HG02571 (cell line): ENCODE results near the gene STARD7.
"Not testable (repeated sequence)": the region's sequence is repeated elsewhere in the genome, so short reads cannot be mapped to it uniquely, and the experiment has no call there.

ENCODE experiments used
- ATAC-seq: cut with Tn5 transposase; IDR thresholded peaks from one replicate; pipeline ENCODE4 v1.9.1; 2021; ENCODE audit warnings: mild to moderate bottlenecking, moderate library complexity; ENCODE audit not compliant: unreplicated experiment

STARD7 gene

DNA sequence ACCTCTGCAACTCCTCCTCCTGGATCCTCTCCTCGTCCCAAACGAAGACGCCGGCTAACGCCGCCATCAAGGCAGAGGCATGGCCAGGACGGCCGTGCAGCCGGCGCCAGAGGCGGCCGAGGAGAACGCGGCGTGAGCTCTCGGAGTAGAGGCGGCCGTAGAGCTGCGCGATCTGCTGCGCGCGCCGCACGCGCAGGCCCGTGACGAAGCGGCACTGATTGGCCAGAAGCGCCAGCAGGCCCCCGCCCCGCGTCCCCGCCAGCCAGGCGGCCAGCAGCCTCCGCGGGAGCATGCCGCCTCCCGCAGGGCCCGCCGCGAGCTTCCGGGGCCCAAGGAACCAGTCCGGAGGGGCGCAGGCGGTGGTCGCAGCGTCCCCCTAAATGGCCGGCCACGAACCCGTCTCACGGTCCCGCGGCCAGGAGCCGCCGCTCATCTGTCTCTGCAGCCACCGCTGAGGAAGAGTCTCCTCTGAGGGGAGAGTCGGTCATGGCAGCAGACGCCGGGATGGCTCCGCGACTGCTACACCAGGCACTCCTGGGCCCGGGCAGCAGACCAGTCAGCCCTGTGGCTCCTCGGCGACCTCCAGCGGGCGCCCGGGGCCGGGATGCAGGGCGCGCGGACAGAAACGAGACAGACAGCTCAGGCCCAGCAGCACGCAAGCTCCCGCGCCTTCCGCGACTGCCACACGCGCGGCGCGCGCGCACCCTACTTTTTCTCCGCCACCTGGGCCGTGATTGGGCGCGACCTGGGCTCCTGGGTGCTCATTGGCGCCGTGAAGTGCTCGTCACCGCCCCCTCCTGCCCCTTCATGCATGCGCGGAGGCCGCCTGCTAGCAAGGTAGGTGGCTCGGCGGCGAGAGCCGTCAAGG, at the start of gene STARD7:
TSS of gene STARD7 (minus strand) at position 685 of the 868 bp plus-strand sequence. CDS start at position 292, 393 bp downstream.
- ATAC-seq, result peak; percentile 82

GRCh38 chr2:96257744-96258143, 49.1 kb upstream of the STARD7 start:
- not testable (repeated sequence) for ATAC-seq

DNA sequence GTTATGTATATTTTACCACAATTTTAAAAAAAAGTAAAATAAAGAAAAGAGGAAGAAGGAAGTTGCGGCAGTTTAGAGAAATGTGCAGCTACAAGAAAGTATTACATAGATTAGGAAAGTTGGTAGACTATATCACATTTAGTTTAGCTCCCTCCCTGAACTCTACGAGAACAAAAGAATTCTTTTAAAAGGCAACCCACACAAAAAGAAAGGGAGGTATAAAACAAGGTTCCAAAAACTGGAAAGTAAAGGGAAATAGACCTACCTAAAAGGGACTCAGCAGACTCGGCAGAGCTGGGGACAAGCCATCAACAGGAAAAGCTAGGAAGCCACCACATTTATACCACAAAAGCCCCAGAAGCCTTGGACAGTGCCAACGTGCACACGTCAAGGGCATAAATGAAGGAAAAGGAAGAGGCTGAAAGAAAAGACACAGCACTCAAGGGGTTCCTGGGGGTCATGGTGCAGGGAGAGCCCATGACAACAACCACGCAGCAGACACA, 48.0 kb upstream of the STARD7 start:
- ATAC-seq, result no peak

DNA sequence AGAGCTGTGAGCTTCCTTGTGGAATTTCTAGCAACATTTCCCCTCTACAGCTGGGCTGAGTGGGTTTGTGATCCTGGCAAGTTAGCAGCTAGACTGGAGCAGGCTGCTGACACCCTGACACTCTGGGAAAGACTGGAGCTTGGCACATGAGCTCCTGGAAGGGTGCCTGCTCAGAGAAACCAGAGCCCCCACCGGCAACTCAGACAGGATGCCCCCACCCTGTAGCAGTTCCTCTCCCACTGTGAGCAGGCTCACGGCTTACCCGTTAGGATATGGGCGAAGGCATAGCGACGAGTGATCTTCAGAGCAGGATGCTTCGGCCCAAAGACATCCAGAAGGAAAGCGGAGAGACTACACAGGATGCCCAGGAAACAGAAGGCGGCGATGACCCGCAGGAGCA, 45.9 kb upstream of the STARD7 start:
- no peak for ATAC-seq

GRCh38 chr2:96253006-96253405, 44.4 kb upstream of the STARD7 start:
- ATAC-seq, result no peak

- ATAC-seq, result no peak
These were observed 43.9 kb upstream of the STARD7 start for GRCh38 chr2:96252526-96252925.

- no peak for ATAC-seq
These were observed 43.2 kb upstream of the STARD7 start for GRCh38 chr2:96251721-96252292.

- no peak for ATAC-seq
These were observed 41.6 kb upstream of the STARD7 start for GRCh38 chr2:96250188-96250587.

DNA sequence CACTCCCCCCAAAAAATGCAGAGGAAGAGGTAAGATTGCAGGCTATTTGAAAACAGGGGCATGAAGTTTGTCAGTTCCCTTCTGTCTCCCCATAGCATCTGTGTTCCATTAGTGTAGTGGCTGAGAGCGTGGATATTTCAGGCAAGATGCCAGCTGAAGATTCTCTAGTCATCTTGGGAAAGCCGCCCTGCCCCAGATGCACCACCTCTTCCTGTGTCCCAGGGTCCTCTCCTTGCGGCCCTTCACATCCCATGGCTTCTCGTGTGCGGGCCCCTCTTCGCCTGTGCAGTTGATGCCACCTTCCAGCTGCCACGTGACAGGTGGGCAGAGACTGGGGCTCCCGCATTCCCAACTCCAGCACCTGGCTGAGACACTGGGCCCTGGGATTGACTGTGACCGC, 41.0 kb upstream of the STARD7 start:
- ATAC-seq, result no peak

DNA sequence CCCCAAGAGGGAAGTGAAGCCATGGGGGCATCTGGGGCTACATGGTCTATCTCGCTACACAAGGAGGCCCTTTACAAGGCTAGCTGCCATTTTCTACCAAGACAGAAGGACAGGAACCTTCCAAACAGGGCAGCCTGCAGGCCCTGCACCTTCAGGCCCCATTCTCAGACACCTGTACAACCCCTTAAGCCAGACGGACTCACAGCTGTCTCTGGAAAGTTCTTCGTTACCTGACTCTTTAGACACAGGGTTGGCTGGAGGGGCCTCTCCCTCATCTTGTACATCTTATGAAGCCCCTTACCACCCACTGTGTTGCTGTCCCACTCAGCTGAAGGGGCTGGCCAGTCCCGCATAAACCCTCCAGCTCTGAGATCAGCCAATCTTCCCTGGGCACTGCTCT, 40.0 kb upstream of the STARD7 start:
- ATAC-seq, result no peak

GRCh38 chr2:96247896-96248295, 39.3 kb upstream of the STARD7 start:
- ATAC-seq, result no peak

DNA sequence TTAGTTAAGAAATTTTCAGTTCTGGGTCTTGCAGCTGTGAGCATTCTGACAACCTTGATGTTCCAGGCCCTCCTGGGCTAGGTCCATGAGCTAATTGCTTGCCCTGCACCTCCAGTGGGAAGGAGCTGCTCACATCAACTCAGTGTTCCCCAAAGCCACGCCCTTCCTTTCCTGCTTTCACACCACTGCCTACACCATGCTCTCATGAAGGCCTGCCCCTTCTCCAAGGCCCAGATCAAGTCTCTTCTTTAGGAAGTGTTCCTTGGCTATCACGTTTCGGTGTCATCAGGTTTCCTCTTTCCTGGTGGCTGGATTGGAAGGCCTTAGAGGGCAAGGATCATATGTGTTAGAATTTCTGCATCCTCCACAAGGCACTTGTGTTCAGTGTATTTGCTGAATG, 38.4 kb upstream of the STARD7 start:
- ATAC-seq, result no peak

DNA sequence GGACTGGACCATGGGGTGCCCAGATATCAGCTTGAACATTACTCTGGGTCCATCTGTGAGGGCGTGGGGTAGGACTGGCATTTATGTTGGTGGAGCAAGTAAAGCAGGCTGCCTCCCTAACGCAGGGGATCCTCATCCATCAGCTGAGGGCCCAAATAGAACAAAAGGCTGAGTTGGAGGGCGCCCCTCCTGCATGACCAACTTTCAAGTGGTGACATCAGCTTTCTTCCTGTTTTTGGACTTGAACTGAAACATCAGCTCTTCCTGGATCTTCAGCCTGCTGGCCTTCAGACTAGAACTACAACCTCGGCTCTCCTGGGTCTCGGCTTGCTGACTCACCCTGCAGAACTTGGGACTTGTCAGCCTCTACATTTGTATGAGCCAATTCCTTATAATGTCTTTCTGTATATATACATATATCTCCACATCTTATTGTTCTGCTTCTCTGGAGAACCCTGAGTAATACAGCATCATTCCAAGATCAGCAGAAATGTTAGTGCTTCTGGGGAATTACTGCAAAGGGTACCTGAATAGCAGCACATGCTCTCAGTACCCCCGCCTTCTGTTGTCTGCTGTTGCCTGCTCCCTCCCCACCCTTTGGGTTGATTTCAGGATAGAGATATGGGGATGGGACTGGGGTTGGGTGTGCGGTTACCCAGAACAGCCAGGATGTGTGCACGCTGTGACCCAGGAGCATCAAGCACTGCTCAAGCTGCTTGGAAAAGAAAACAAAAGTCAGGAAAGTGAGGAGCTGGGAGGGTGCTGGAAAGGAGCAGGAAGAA, 37.2 kb upstream of the STARD7 start:
- no peak for ATAC-seq

GRCh38 chr2:96243843-96244242, 35.2 kb upstream of the STARD7 start:
- no peak for ATAC-seq

DNA sequence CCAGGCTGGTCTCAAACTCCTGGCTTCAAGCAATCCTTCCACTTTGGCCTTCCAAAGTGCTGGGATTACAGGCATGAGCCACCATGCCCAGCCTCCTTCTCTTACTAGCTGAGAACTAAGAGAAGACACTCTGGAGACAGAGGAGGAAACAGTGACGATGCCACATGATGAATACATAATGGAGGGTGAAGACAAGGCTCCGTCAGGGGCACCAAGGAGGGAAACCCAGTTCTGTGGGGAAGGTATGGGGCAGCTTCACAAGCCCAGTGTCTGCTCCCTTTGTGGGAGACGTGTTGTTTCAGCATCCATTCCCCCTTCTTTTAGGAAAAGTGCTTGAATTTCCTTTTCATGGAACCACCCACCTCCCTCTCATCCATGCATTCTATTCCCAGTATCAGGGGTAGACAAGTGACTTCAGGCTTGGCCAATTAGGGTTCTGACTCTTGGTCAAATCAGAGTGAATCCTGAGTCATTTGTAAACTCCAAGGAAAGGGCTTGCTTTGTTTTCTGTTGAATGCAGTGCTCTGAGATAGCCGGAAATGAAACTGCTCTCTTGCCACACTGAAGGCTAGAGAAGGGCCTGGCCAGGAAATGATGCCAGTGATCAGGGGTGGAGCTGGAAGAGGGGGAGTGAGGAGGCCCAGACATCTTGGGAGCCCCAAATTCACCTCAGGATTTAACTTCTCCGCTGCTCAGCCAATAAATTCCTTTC, 33.4 kb upstream of the STARD7 start:
- ATAC-seq, result no peak

DNA sequence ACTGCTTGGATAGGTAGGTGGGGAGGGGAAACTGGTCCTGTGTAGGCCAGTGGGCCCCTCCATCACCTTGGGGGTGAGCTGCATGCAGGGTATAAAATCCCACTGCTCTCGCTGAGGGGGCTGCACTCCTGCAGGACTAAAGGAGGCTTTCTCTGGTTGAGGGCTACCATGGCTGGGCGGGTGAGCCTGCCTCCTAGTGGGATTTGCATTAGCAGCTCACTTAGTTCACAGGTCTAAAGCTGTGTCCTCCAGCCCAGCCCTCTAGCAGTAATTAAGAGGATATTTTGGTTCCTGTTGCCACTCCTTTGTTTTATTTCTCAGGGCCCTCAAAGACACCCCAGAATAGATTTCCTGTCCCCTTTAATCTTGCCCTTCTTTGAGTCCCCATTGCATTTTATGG, 32.6 kb upstream of the STARD7 start:
- no peak for ATAC-seq

- no peak for ATAC-seq
These were observed 31.9 kb upstream of the STARD7 start for GRCh38 chr2:96240341-96241038.

DNA sequence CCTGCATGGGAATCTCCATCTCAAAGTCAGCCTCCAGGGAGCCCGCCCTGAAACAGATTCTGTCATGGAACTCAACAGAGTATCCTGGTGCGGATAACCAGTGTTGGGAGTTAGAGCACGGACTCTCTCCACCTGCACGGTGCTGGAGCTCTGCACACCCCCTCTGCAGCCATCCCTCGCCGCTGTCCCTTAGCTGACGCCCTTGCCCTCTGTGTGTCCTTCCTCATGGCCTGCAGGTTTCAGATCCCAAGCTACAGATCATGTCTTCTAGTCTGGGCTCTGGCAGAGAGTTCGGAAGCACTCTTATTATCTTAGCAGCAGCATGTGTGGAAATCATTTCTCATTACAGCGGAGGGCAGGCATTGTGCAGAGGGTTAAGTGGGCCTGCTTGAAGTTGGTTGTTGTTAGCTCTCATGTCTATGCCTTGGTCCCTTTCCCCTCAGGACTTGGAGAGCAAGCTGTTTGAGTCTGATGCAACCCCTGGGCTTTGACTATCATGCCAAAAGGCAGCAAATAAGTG, 31.2 kb upstream of the STARD7 start:
- ATAC-seq, result no peak

DNA sequence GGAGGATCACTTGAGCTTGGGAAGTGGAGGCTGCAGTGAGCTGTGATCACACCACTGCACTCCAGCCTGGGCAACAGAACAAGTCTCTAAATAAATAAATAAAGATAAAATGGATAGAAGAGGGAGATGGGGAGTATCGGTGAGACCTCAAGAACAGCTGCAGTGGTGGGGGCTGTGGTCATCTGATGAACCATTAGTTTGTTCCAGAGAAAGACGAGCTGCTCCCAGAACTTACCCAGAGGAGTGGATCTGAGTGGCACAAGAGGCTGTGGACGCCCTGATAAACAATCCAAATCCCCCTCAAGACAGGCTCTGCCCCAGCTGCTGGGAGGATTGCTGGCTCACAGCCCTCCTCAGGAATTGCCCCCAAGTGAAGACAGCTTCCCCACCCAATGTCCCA, 30.5 kb upstream of the STARD7 start:
- no peak for ATAC-seq

GRCh38 chr2:96238266-96238665, 29.6 kb upstream of the STARD7 start:
- ATAC-seq, result no peak
